Heart left ventricle (tissue), 16 donors: Measurements from ENCODE around the gene THADA. TPM values are rescaled to one million over a fixed set of nuclear protein-coding genes. Genes with fewer than 3 reads are reported as not detected.

Source experiments
- ATAC-seq, 4 donors: fragments of 200-7000 bp; cut with Tn5 transposase; one replicate each; pipeline ENCODE4 v1.9.1; 2020 to 2022; ENCODE audit warnings: moderate library complexity in 4 of 4, mild to moderate bottlenecking in 3 of 4, moderate number of reproducible peaks in 1 of 4
- DNase-seq, 5 donors: peaks; one replicate each; pipeline ENCODE4 v3.0.0-alpha.2; 2020
- H3K27ac ChIP-seq, 12 donors: fragments of 200-600 bp; sonication (generic) in 4 of 12; one replicate each; pipeline versions ENCODE4 v1.5.0 to v1.8.0; 2016 to 2022; ENCODE audit warnings: mild to moderate bottlenecking in 2 of 12
- H3K27me3 ChIP-seq, 9 donors: fragments of 200-600 bp; sonication (generic) in 2 of 9; one replicate each; pipeline versions ENCODE4 v1.5.1 to v1.8.0; 2016 to 2022; ENCODE audit warnings: mild to moderate bottlenecking in 3 of 9
- H3K36me3 ChIP-seq, 9 donors: fragments of 200-600 bp; sonication (generic) in 2 of 9; one replicate each; pipeline versions ENCODE4 v1.5.0 to v1.8.0; 2018 to 2022; ENCODE audit warnings: mild to moderate bottlenecking in 2 of 9
- H3K4me1 ChIP-seq, 12 donors: fragments of 200-600 bp; sonication (generic) in 4 of 12; one replicate each; pipeline versions ENCODE4 v1.5.0 to v1.8.0; 2016 to 2022; ENCODE audit warnings: mild to moderate bottlenecking in 3 of 12
- H3K4me3 ChIP-seq, 12 donors: fragments of 200-600 bp; sonication (generic) in 4 of 12; one replicate each; pipeline versions ENCODE4 v1.5.0 to v1.8.0; 2017 to 2022; ENCODE audit warnings: mild to moderate bottlenecking in 9 of 12, moderate library complexity in 4 of 12
- H3K9me3 ChIP-seq, 12 donors: fragments of 200-600 bp; sonication (generic) in 4 of 12; one replicate each; pipeline versions ENCODE4 v1.5.0 to v1.8.0; 2016 to 2022; ENCODE audit warnings: mild to moderate bottlenecking in 1 of 12
- CTCF ChIP-seq, 12 donors: fragments of 200-600 bp; sonication (generic) in 4 of 12; IDR thresholded peaks; one replicate each; pipeline versions ENCODE4 v1.5.0 to v1.8.0; 2018 to 2022; ENCODE audit warnings: antibody characterized with exemption in 12 of 12, mild to moderate bottlenecking in 5 of 12
- POLR2A ChIP-seq, 2 donors: fragments of 450-650 bp; IDR thresholded peaks; one replicate each; pipeline ENCODE4 v1.6.1; 2017; ENCODE audit warnings: antibody characterized with exemption in 2 of 2, mild to moderate bottlenecking in 2 of 2, moderate library complexity in 2 of 2
- WGBS, 4 donors: extraction: QIAGEN DNeasy Blood & Tissue Kit in 2 of 4; methylation state at CpG; one replicate each; pipeline versions ENCODE4 v1.1.5 to v1.1.7; 2013 to 2018; 5-methylcytosine and 5-hydroxymethylcytosine counted together
- intact Hi-C, 10 donors: fragments of 100-400 bp; cut with DNase I; formaldehyde crosslinking; loops; one replicate each; pipeline versions ENCODE4 v1.11.1 to v1.14.2; 2022
- polyA plus RNA-seq, 2 donors: library from polyadenylated mRNA; stranded (reverse); fragments of 200-250 nt; gene quantifications; one replicate each; pipeline ENCODE4 v1.2.3, GENCODE V29; 2013
- total RNA-seq, 9 donors: library from RNA; depleted of rRNA in 2 of 9; stranded (reverse); fragments of >200 nt in 2 of 9; fragmentation: NEBNext Ultra II Directional in 3 of 9; extraction: Animal tissue kit (Norgen Biotek cat#: 25700) in 3 of 9; gene quantifications; one replicate each; pipeline versions ENCODE4 v1.1.0 to v1.2.4, GENCODE V29; 2016 to 2023
- donor health status: ischemic (EF 13 %, LVEDD 7.1; RV severe dilation, severe dysfunction).
- donor health status: healthy with polysubstance abuse.
- donor health status: DM: no; HTN: yes; CAD: no.
- donor health status: DM: no; HTN: no; CAD: no.
- donor health status: ischemic (EF 25% LVEDD 6.9; RV normal size, moderate dysfunction).
- donor health status: ischemic (EF 25% LVEDD 5.7; RV mildly dilated, moderate dysfunction).
- donor health status: healthy.
- donor health status: DM: yes; HTN: yes; CAD: no.
- donor health status: ischemic (EF 35%, LVEDD 5.7; RV mildly dilated, moderate dysfunction).
- donor health status: nonischemic (EF 11% LVEDD 7.7; RV severe dilation, severe dysfunction).
- donor health status: DM: yes; HTN: yes; CAD: no.
- donor health status: PGD.
- donor health status: ischemic (EF 29% LVEDD 5.4; RV normal size, mild dysfunction).
- donor health status: nonischemic (EF 23%, LVEDD 6.1; RV moderate dilation, normal function).

The THADA gene
- total and polyA plus RNA-seq, 11 donors = 6.8 to 21.4 (median 13.0) TPM

- no peak for ATAC-seq
- H3K27ac ChIP-seq = no peak overlapping the region
- no peak for DNase-seq
- H3K36me3 ChIP-seq = no peaks in the 10 kb centered on the region
- H3K4me1 ChIP-seq = peaks cover 0 to 28% (median 19%) of the 10 kb centered on the region in 12 donors
- TF ChIP-seq POLR2A (IDR thresholded peaks at IDR 0.05) (no peak), CTCF (IDR thresholded peaks at IDR 0.05) (no peak)
- 69 to 77% (median 72%) methylated on average over 3 of the region's 3 CpGs for WGBS, 4 donors
- intact Hi-C loops = loop anchor here in 2 of 10 donors (5.0 kb wide), 2 partner anchors 76 to 246 kb away; no protein-coding TSS in a partner anchor
- H3K4me3 ChIP-seq = no peak overlapping the region
- H3K27me3 ChIP-seq = no peaks in the 10 kb centered on the region
- no peaks in the 10 kb centered on the region for H3K9me3 ChIP-seq
Measured at GRCh38 chr2:43478412-43479086, 117.3 kb downstream of the THADA start.

- Histone ChIP-seq H3K27ac (no peak overlapping the region), H3K27me3 (no peaks in the 10 kb centered on the region), H3K4me3 (no peak overlapping the region), H3K9me3 (no peaks in the 10 kb centered on the region), H3K36me3 (peaks cover 0 to 4% (median 0%) of the 10 kb centered on the region in 9 donors), H3K4me1 (peaks cover 0 to 10% (median 2%) of the 10 kb centered on the region in 12 donors)
- intact Hi-C loops = loop anchor here in 2 of 10 donors (5.0 kb wide), 2 partner anchors 74 to 244 kb away; no protein-coding TSS in a partner anchor
- 52 to 68% (median 64%) methylated on average over 2 of the region's 2 CpGs for WGBS, 4 donors
- ATAC-seq (peak in 2 of 4 donors; percentile 34 to 73), DNase-seq (no peak)
- no peak for TF ChIP-seq POLR2A (IDR thresholded peaks at IDR 0.05)
- no peak for TF ChIP-seq CTCF (IDR thresholded peaks at IDR 0.05)
Measured at GRCh38 chr2:43475922-43476321, 119.9 kb downstream of the THADA start.

DNA sequence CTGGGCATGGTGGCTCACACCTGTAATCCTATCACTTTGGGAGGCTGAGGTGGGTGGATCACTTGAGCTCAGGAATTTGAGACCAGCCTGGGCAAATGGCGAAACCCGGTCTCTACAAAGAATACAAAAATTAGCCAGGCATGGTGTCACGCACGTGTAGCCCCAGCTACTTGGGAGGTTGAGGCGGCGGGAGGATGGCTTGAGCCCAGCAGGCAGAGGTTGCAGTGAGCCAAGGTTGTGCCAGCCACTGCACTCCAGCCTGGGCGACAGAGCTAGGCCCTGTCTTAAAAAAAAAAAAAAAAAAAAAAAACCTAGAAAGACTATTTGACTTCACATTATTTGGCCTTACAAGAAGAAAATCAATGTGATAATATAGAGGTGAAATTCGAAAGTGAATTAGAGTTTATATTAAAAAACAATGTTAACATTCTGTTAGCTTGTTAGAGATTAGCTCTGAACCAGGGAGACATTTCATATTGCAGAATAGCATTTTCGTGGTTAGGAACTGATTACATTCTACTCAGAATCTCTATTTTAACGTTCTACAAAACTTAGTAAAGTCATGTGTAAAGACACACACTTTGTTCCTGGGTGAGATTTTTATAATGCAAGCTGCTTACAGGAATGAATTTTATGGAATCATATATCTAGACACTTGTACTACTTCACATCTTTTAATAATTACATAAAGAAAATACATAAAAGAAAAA is 120.5 kb downstream of the THADA start:
- H3K27ac ChIP-seq = no peak overlapping the region
- ATAC-seq = no peak
- DNase-seq = peak in 1 of 5 donors; percentile 62
- H3K9me3 ChIP-seq = no peaks in the 10 kb centered on the region
- WGBS, 4 donors = 93 to 96% (median 94%) methylated on average over 10 of the region's 10 CpGs
- intact Hi-C loops = loop anchor here in 2 of 10 donors (5.0 kb wide), 2 partner anchors 73 to 243 kb away; no protein-coding TSS in a partner anchor
- H3K36me3 ChIP-seq = peaks cover 0 to 4% (median 0%) of the 10 kb centered on the region in 9 donors
- peaks cover 0 to 10% (median 2%) of the 10 kb centered on the region in 12 donors for H3K4me1 ChIP-seq
- no peak for TF ChIP-seq CTCF (IDR thresholded peaks at IDR 0.05)
- TF ChIP-seq POLR2A (IDR thresholded peaks at IDR 0.05) = no peak
- no peaks in the 10 kb centered on the region for H3K27me3 ChIP-seq
- no peak overlapping the region for H3K4me3 ChIP-seq

GRCh38 chr2:43474273-43474672 is 121.6 kb downstream of the THADA start:
- Histone ChIP-seq H3K9me3 (no peaks in the 10 kb centered on the region), H3K4me1 (peaks cover 0 to 10% (median 2%) of the 10 kb centered on the region in 12 donors), H3K27ac (no peak overlapping the region), H3K27me3 (no peaks in the 10 kb centered on the region), H3K4me3 (no peak overlapping the region), H3K36me3 (peaks cover 0 to 4% (median 0%) of the 10 kb centered on the region in 9 donors)
- DNase-seq (no peak), ATAC-seq (no peak)
- WGBS, 4 donors = 50 to 62% (median 56%) methylated on average over 5 of the region's 5 CpGs
- TF ChIP-seq CTCF (IDR thresholded peaks at IDR 0.05) (no peak), POLR2A (IDR thresholded peaks at IDR 0.05) (no peak)
- intact Hi-C loops = no loop called here
